Adrenal gland (tissue), 12 donors: ENCODE measurements around the gene WFIKKN2. TPM values are rescaled to one million over a fixed set of nuclear protein-coding genes. Genes with fewer than 3 reads are reported as not detected.

Experiments
- DNase-seq, 7 donors: peaks; one replicate each; pipeline ENCODE4 v3.0.0-alpha.2; 2019 to 2020
- H3K27ac ChIP-seq, 5 donors: fragments of 200-600 bp; sonication (generic) in 4 of 5; 1 replicate in 3 of 5; 2 replicates in 2 of 5; pipeline versions ENCODE4 v1.5.1 to v1.8.0; 2016 to 2020; ENCODE audit warnings: mild to moderate bottlenecking in 1 of 5
- H3K27me3 ChIP-seq: fragments of 200-600 bp; 2 replicates; pipeline ENCODE4 v1.8.0; 2021
- H3K36me3 ChIP-seq, 2 donors: fragments of 200-600 bp; replicated peaks in 1 of 2; 1 replicate in 1 of 2; 2 replicates in 1 of 2; pipeline versions ENCODE4 v1.5.1 to v1.8.0; 2018 to 2022
- H3K4me1 ChIP-seq, 2 donors: fragments of 200-600 bp; replicated peaks in 1 of 2; 1 replicate in 1 of 2; 2 replicates in 1 of 2; pipeline versions ENCODE4 v1.5.1 to v1.8.0; 2018 to 2021
- H3K4me3 ChIP-seq, 4 donors: fragments of 200-600 bp; sonication (generic) in 3 of 4; one replicate each; pipeline ENCODE4 v1.5.1; 2016 to 2018
- H3K9me3 ChIP-seq, 3 donors: fragments of 200-600 bp; sonication (generic) in 1 of 3; replicated peaks in 1 of 3; 1 replicate in 2 of 3; 2 replicates in 1 of 3; pipeline versions ENCODE4 v1.5.1 to v1.8.0; 2016 to 2021
- POLR2A ChIP-seq, 2 donors: fragments of 450-650 bp; IDR thresholded peaks; one replicate each; pipeline ENCODE4 v1.6.1; 2017; ENCODE audit warnings: antibody characterized with exemption in 2 of 2, mild to moderate bottlenecking in 2 of 2, moderate library complexity in 1 of 2
- WGBS, 4 donors: extraction: QIAGEN DNeasy Blood & Tissue Kit in 2 of 4; methylation state at CpG; one replicate each; pipeline versions ENCODE4 v1.1.5 to v1.1.7; 2013 to 2017; 5-methylcytosine and 5-hydroxymethylcytosine counted together
- intact Hi-C, 2 donors: fragments of 100-400 bp; cut with DNase I; formaldehyde crosslinking; loops; one replicate each; pipeline versions ENCODE4 v1.14.1 to v1.15.0; 2022 to 2023
- polyA plus RNA-seq, 3 donors: library from polyadenylated mRNA; stranded (reverse); fragments of 200-250 nt in 2 of 3; fragments of 350-450 nt in 1 of 3; fragmentation: Illumina TruSeq in 1 of 3; extraction: RNeasy Lipid Tissue Mini Kit (QIAGEN cat#74804) in 1 of 3; gene quantifications; one replicate each; pipeline ENCODE4 v1.2.3, GENCODE V29; 2013 to 2014
- total RNA-seq, 9 donors: library from RNA; depleted of rRNA in 4 of 9; stranded (reverse); fragments of >200 nt in 4 of 9; fragments of 120-200 nt in 1 of 9; fragmentation: NEBNext Ultra II Directional in 1 of 9; extraction: Animal tissue kit (Norgen Biotek cat#: 25700) in 1 of 9; gene quantifications; one replicate each; pipeline versions ENCODE4 v1.1.0 to v1.2.4, GENCODE V29; 2013 to 2023
- TF ChIP-seq, protein P1 (sequence below), 6 experiments: fragments of 450-650 bp in 4 of 6; fragments of 200-600 bp in 2 of 6; sonication (generic) in 1 of 6; IDR thresholded peaks; 1 replicate in 5 of 6; 2 replicates in 1 of 6; pipeline versions ENCODE4 v1.5.1 to v1.8.0; 2016 to 2021; ENCODE audit warnings: antibody characterized with exemption in 6 of 6, mild to moderate bottlenecking in 2 of 6, moderate library complexity in 1 of 6
- donor health status: healthy with polysubstance abuse.
- donor health status: Bipolar disorder and iron deficiency.
- donor health status: DM: yes; HTN: yes; CAD: no.
- donor health status: DM: no; HTN: no; CAD: no.
- donor health status: DM: no; HTN: no; CAD: no.
- donor health status: DM: yes; HTN: yes; CAD: no.

The WFIKKN2 gene
- total and polyA plus RNA-seq, 12 donors, result 0.81 to 4.3 (median 1.4) TPM

DNA sequence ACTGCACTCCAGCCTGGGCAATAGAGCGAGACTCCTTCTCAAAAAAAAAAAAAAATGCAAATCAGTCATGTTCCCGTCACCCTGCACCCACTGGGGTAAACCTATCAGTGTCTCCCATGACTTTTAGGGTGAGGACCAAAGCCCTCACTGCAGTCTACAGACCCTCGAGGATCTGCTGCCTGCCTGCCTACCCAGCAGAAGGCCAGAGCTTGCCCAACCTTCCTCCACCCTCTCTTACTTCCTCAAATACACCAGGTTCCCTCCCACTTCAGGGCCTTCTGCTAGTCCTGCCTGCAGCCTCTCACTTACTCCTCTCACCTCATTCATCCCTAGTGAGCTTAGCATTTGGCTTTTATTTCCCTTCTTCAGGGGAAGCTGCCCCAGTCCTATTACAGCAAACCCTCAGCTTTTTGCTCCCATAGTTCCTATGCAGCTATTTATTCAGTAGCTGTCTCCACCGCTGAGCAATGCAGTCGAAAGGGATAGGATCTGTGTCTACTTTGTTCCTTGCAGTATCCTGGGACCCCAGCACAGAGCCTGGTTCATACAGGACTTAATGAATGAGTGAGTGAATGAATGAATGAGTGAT lies 48.6 kb downstream of the WFIKKN2 start:
- TF ChIP-seq, protein P1, sequence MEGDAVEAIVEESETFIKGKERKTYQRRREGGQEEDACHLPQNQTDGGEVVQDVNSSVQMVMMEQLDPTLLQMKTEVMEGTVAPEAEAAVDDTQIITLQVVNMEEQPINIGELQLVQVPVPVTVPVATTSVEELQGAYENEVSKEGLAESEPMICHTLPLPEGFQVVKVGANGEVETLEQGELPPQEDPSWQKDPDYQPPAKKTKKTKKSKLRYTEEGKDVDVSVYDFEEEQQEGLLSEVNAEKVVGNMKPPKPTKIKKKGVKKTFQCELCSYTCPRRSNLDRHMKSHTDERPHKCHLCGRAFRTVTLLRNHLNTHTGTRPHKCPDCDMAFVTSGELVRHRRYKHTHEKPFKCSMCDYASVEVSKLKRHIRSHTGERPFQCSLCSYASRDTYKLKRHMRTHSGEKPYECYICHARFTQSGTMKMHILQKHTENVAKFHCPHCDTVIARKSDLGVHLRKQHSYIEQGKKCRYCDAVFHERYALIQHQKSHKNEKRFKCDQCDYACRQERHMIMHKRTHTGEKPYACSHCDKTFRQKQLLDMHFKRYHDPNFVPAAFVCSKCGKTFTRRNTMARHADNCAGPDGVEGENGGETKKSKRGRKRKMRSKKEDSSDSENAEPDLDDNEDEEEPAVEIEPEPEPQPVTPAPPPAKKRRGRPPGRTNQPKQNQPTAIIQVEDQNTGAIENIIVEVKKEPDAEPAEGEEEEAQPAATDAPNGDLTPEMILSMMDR (IDR thresholded peaks at IDR 0.05), result no peak
- TF ChIP-seq POLR2A (IDR thresholded peaks at IDR 0.05), result no peak
- H3K36me3 ChIP-seq, result no peaks in the 10 kb centered on the region
- DNase-seq, result no peak
- 78 to 87% (median 83%) methylated on average over 5 of the region's 5 CpGs for WGBS, 4 donors
- intact Hi-C loops, result no loop called here
- H3K4me3 ChIP-seq, result no peak overlapping the region
- no peaks in the 10 kb centered on the region for H3K27me3 ChIP-seq
- no peaks in the 10 kb centered on the region for H3K4me1 ChIP-seq
- H3K9me3 ChIP-seq, result no peaks in the 10 kb centered on the region
- peak overlapping the region in 1 of 5 donors; percentile 34 for H3K27ac ChIP-seq

DNA sequence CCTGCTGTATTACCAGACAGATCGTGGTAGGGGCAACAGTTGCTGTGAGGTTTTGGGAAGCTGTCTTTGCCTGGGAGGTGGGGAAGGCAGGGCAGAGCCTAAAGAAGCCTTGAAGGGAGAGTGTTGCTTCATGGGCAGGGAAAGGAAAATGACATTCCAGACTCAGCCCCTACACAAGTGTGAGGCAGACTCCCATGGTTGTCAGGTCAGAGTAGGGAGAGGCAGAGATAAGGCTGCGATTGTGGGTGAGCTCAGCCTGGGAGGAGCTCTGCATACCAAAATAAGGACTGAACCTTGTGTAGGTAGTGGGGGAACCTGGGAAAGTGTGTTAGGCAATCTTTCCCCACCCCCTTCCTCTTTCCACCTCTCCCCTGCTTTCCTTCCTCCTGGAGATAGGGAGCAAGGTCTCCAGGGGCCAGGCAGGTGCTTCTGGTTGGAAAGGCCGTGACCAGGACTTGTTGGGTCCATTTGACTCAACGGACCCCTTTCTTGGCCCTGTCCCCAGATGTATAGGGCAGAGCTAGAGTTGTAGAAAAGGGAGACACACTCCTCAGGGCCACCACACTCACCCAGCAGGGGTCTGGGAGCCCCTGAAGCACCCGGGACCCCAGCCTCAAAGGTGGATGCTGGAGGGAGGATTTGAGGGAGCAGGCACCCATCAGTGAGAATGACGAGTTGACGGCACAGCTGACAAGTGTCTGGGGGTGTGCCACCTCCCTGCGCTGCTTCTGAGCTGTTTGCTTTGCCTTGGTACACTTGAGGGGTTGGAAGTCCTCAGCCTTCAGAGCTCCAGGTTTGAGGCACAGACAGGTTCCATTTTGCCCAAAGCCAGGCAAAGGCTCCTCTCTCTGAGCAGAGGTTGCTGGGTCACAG lies 49.3 kb downstream of the WFIKKN2 start:
- Histone ChIP-seq H3K4me1 (no peaks in the 10 kb centered on the region), H3K9me3 (no peaks in the 10 kb centered on the region), H3K36me3 (no peaks in the 10 kb centered on the region), H3K4me3 (no peak overlapping the region), H3K27me3 (no peaks in the 10 kb centered on the region), H3K27ac (peak overlapping the region in 1 of 5 donors; percentile 34)
- no peak for TF ChIP-seq POLR2A (IDR thresholded peaks at IDR 0.05)
- TF ChIP-seq, protein P1 (IDR thresholded peaks at IDR 0.05), result no peak
- DNase-seq, result peak in 1 of 7 donors; percentile 35
- intact Hi-C loops, result loop anchor here in 1 of 2 donors (5.0 kb wide), 1 partner anchor 43 kb away; no protein-coding TSS in a partner anchor
- 74 to 85% (median 82%) methylated on average over 6 to 8 of the region's 8 CpGs for WGBS, 4 donors

DNA sequence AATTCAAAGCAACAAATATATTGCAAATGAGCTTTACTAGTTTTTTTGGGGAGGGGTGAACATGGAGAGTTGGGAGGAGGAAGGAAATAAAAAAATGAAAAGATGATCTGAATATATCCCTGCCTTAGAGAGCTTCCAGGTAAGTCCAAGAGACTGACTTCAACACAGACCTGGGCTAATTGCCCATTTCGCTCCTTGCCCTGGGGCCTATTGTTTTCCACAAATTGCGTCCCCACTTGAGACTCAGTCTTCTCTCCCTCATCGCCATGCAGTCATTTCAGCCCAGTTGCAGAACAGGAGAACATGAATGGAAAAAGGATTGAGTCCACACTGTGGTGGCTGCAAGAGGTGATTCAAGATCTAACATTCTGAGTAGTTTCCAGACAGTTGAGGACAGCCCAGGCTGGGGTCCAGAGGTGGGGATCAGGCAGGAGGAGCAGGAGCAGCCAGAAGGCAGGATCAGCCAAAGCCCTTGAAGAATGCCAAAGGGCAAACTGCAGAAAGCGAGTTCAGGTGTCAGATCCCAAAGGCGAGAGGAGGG lies 52.4 kb downstream of the WFIKKN2 start:
- Histone ChIP-seq H3K36me3 (no peaks in the 10 kb centered on the region), H3K27ac (no peak overlapping the region), H3K4me3 (no peak overlapping the region), H3K4me1 (no peaks in the 10 kb centered on the region), H3K27me3 (no peaks in the 10 kb centered on the region), H3K9me3 (no peaks in the 10 kb centered on the region)
- intact Hi-C loops, result loop anchor here in 1 of 2 donors (5.0 kb wide), 1 partner anchor 40 kb away; no protein-coding TSS in a partner anchor
- 92 to 94% (median 93%) methylated on average over 5 of the region's 5 CpGs for WGBS, 4 donors
- no peak for TF ChIP-seq POLR2A (IDR thresholded peaks at IDR 0.05)
- TF ChIP-seq, protein P1 (IDR thresholded peaks at IDR 0.05), result no peak
- DNase-seq, result peak in 1 of 7 donors; percentile 49

DNA sequence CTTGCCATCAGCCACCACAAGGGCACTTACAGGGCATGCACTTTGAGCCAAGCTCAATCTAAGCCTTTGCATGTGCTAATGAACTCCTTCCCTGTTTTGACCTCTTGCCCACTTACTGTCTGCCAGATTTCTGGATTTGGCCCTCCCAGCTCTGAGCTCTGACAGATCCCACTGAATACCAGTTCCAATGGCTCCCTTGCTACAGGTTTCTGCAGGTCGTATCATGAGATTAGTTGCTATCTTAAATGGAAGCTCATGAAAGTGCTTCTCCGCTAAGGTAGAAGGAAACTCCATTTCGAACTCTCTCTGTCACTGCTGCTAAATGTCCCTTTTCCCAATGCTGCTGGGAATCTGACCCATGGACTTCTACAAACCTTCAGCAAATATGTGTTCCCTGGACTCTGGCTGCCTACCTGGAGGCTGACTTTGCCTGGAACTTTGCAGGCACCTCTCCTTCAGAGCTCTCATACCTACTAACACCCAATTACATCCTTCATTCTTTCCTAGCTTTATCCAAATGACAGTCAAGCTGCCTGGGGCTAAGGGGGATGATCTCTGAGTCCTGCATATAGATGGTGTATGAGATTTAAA lies 54.2 kb downstream of the WFIKKN2 start:
- H3K36me3 ChIP-seq, result no peaks in the 10 kb centered on the region
- no peaks in the 10 kb centered on the region for H3K27me3 ChIP-seq
- 86 to 92% (median 89%) methylated on average over 3 of the region's 3 CpGs for WGBS, 4 donors
- peak in 1 of 7 donors; percentile 25 for DNase-seq
- H3K9me3 ChIP-seq, result no peaks in the 10 kb centered on the region
- no peak overlapping the region for H3K27ac ChIP-seq
- intact Hi-C loops, result loop anchor here in 1 of 2 donors (5.0 kb wide), 1 partner anchor 38 kb away; no protein-coding TSS in a partner anchor
- H3K4me3 ChIP-seq, result no peak overlapping the region
- H3K4me1 ChIP-seq, result no peaks in the 10 kb centered on the region
- TF ChIP-seq, protein P1 (IDR thresholded peaks at IDR 0.05), result no peak
- no peak for TF ChIP-seq POLR2A (IDR thresholded peaks at IDR 0.05)
